Measurements from ENCODE around the gene ANKRD34B.

The ANKRD34B gene

GRCh38 chr5:80577707-80578106, 7.6 kb upstream of the ANKRD34B start:
- DNase-seq (ENCODE audit: low read depth): no peak
- no peak for TF ChIP-seq CTCF (conservative IDR thresholded peaks at IDR 0.05; ENCODE audit: control insufficient read depth, insufficient read depth, low read depth, low read length)

GRCh38 chr5:80576383-80576782, 6.3 kb upstream of the ANKRD34B start:
- H3K4me3 ChIP-seq (ENCODE audit: control insufficient read depth, low read depth, low read length): no peak overlapping the region
- DNase-seq (ENCODE audit: low read depth): no peak
- TF ChIP-seq CTCF (conservative IDR thresholded peaks at IDR 0.05; ENCODE audit: control insufficient read depth, insufficient read depth, low read depth, low read length): no peak

More at GRCh38 chr5:80577707-80578106, 7.6 kb upstream of the ANKRD34B start:
- no peak overlapping the region for H3K4me3 ChIP-seq (ENCODE audit: control insufficient read depth, low read depth, low read length)

GRCh38 chr5:80573062-80573461, 3.0 kb upstream of the ANKRD34B start:
- H3K4me3 ChIP-seq (ENCODE audit: control insufficient read depth, low read depth, low read length): no peak overlapping the region
- no peak for TF ChIP-seq CTCF (conservative IDR thresholded peaks at IDR 0.05; ENCODE audit: control insufficient read depth, insufficient read depth, low read depth, low read length)
- no peak for DNase-seq (ENCODE audit: low read depth)

GRCh38 chr5:80569086-80569960, 757 bp downstream of the ANKRD34B start:
- TF ChIP-seq CTCF (conservative IDR thresholded peaks at IDR 0.05; ENCODE audit: control insufficient read depth, insufficient read depth, low read depth, low read length): no peak
- DNase-seq (ENCODE audit: low read depth): no peak
- H3K4me3 ChIP-seq (ENCODE audit: control insufficient read depth, low read depth, low read length): no peak overlapping the region

GRCh38 chr5:80568251-80568650, 1.8 kb downstream of the ANKRD34B start:
- no peak for TF ChIP-seq CTCF (conservative IDR thresholded peaks at IDR 0.05; ENCODE audit: control insufficient read depth, insufficient read depth, low read depth, low read length)
- no peak for DNase-seq (ENCODE audit: low read depth)
- no peak overlapping the region for H3K4me3 ChIP-seq (ENCODE audit: control insufficient read depth, low read depth, low read length)

GRCh38 chr5:80566711-80567259, 3.3 kb downstream of the ANKRD34B start:
- TF ChIP-seq CTCF (conservative IDR thresholded peaks at IDR 0.05; ENCODE audit: control insufficient read depth, insufficient read depth, low read depth, low read length): no peak
- no peak overlapping the region for H3K4me3 ChIP-seq (ENCODE audit: control insufficient read depth, low read depth, low read length)
- no peak for DNase-seq (ENCODE audit: low read depth)
